ENCODE results near the gene ABHD6.

The ABHD6 gene

GRCh38 chr3:58291671-58292338 lies 54.2 kb downstream of the ABHD6 start:
- H3K27me3 ChIP-seq (ENCODE audit: control insufficient read depth, low read length): no peaks in the 10 kb centered on the region
- TF ChIP-seq EZH2phosphoT487 (IDR thresholded peaks at IDR 0.05; ENCODE audit: borderline replicate concordance, low read length): no peak
- TF ChIP-seq, protein P1, sequence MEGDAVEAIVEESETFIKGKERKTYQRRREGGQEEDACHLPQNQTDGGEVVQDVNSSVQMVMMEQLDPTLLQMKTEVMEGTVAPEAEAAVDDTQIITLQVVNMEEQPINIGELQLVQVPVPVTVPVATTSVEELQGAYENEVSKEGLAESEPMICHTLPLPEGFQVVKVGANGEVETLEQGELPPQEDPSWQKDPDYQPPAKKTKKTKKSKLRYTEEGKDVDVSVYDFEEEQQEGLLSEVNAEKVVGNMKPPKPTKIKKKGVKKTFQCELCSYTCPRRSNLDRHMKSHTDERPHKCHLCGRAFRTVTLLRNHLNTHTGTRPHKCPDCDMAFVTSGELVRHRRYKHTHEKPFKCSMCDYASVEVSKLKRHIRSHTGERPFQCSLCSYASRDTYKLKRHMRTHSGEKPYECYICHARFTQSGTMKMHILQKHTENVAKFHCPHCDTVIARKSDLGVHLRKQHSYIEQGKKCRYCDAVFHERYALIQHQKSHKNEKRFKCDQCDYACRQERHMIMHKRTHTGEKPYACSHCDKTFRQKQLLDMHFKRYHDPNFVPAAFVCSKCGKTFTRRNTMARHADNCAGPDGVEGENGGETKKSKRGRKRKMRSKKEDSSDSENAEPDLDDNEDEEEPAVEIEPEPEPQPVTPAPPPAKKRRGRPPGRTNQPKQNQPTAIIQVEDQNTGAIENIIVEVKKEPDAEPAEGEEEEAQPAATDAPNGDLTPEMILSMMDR (IDR thresholded peaks at IDR 0.05; ENCODE audit: low read depth, low read length, poor library complexity, severe bottlenecking): no peak
- H3K4me2 ChIP-seq (ENCODE audit: low read length): no peak overlapping the region
- no peaks in the 10 kb centered on the region for H3K9me3 ChIP-seq (ENCODE audit: control insufficient read depth, insufficient read depth, low read length)
- H4K20me1 ChIP-seq (ENCODE audit: control insufficient read depth, insufficient read depth, low read depth, low read length): no peaks in the 10 kb centered on the region
- H3K27ac ChIP-seq (ENCODE audit: low read depth, low read length): no peak overlapping the region
- H3K4me1 ChIP-seq (ENCODE audit: control insufficient read depth, low read length): peaks cover 4% of the 10 kb centered on the region; the same call in 1 of the 2 replicates
- H3K36me3 ChIP-seq (ENCODE audit: control insufficient read depth, low read length): no peaks in the 10 kb centered on the region
- no peaks in the 10 kb centered on the region for H3K9me2 ChIP-seq (replicated peaks; ENCODE audit: control insufficient read depth, low read length)
- H3K79me2 ChIP-seq (ENCODE audit: control insufficient read depth, low read length): no peaks in the 10 kb centered on the region
- no peak overlapping the region for H3K4me3 ChIP-seq (ENCODE audit: low read length)
- H3F3A ChIP-seq (ENCODE audit: control insufficient read depth, insufficient read depth): no peaks in the 10 kb centered on the region

DNA sequence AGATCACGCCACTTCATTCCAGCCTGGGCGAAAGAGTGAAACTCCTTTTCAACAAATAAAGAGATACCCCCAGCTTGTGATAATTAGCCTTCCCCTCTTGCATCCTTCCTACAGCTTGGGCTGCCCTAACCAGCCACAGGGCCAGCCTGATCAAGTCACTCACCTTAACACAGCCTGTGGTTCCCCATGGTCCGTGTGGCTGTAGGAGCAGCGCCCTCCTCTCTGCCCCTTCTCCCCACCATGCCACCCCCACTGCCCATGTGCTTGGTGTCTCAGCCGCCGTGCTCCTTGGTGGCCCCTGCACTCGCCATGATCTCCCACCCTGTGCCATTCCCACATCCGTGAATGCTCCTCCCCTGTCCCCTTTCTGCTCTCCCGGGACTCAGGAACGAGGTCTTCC lies 55.3 kb downstream of the ABHD6 start:
- Histone ChIP-seq H3K4me2 (ENCODE audit: low read length) (no peak overlapping the region), H3K27ac (ENCODE audit: low read depth, low read length) (no peak overlapping the region), H3K27me3 (ENCODE audit: control insufficient read depth, low read length) (no peaks in the 10 kb centered on the region), H3K36me3 (ENCODE audit: control insufficient read depth, low read length) (no peaks in the 10 kb centered on the region), H3K9me3 (ENCODE audit: control insufficient read depth, insufficient read depth, low read length) (no peaks in the 10 kb centered on the region), H3K79me2 (ENCODE audit: control insufficient read depth, low read length) (no peaks in the 10 kb centered on the region), H4K20me1 (ENCODE audit: control insufficient read depth, insufficient read depth, low read depth, low read length) (no peaks in the 10 kb centered on the region), H3K4me3 (ENCODE audit: low read length) (no peak overlapping the region), H3K4me1 (ENCODE audit: control insufficient read depth, low read length) (peaks cover 4% of the 10 kb centered on the region; the same call in 1 of the 2 replicates), H3K9me2 (replicated peaks; ENCODE audit: control insufficient read depth, low read length) (no peaks in the 10 kb centered on the region), H3F3A (ENCODE audit: control insufficient read depth, insufficient read depth) (no peaks in the 10 kb centered on the region)
- TF ChIP-seq, protein P1 (IDR thresholded peaks at IDR 0.05; ENCODE audit: low read depth, low read length, poor library complexity, severe bottlenecking): no peak
- TF ChIP-seq EZH2phosphoT487 (IDR thresholded peaks at IDR 0.05; ENCODE audit: borderline replicate concordance, low read length): no peak

GRCh38 chr3:58293516-58293915 lies 55.9 kb downstream of the ABHD6 start:
- Histone ChIP-seq H3K4me2 (ENCODE audit: low read length) (no peak overlapping the region), H3F3A (ENCODE audit: control insufficient read depth, insufficient read depth) (no peaks in the 10 kb centered on the region), H3K9me2 (replicated peaks; ENCODE audit: control insufficient read depth, low read length) (no peaks in the 10 kb centered on the region), H3K4me1 (ENCODE audit: control insufficient read depth, low read length) (peaks cover 4% of the 10 kb centered on the region; the same call in 1 of the 2 replicates), H3K4me3 (ENCODE audit: low read length) (no peak overlapping the region), H3K27me3 (ENCODE audit: control insufficient read depth, low read length) (no peaks in the 10 kb centered on the region), H3K9me3 (ENCODE audit: control insufficient read depth, insufficient read depth, low read length) (no peaks in the 10 kb centered on the region), H3K27ac (ENCODE audit: low read depth, low read length) (no peak overlapping the region), H3K36me3 (ENCODE audit: control insufficient read depth, low read length) (no peaks in the 10 kb centered on the region), H4K20me1 (ENCODE audit: control insufficient read depth, insufficient read depth, low read depth, low read length) (no peaks in the 10 kb centered on the region), H3K79me2 (ENCODE audit: control insufficient read depth, low read length) (no peaks in the 10 kb centered on the region)
- TF ChIP-seq, protein P1 (IDR thresholded peaks at IDR 0.05; ENCODE audit: low read depth, low read length, poor library complexity, severe bottlenecking): no peak
- no peak for TF ChIP-seq EZH2phosphoT487 (IDR thresholded peaks at IDR 0.05; ENCODE audit: borderline replicate concordance, low read length)

All from DOHH2 (cell line).